Heart right ventricle (tissue), 16 donors: ENCODE data around the gene ATP2B2. TPM values are rescaled to one million over a fixed set of nuclear protein-coding genes. Genes with fewer than 3 reads are reported as not detected.

ENCODE experiments used
- ATAC-seq, 8 donors: fragments of 200-7000 bp; cut with Tn5 transposase; one replicate each; pipeline ENCODE4 v1.9.1; 2020; ENCODE audit warnings: mild to moderate bottlenecking in 8 of 8, moderate library complexity in 8 of 8, moderate number of reproducible peaks in 1 of 8
- DNase-seq, 2 donors: peaks; one replicate each; pipeline ENCODE4 v3.0.0-alpha.2; 2020
- H3K27ac ChIP-seq, 10 donors: fragments of 200-600 bp; sonication (generic) in 2 of 10; one replicate each; pipeline versions ENCODE4 v1.5.0 to v1.8.0; 2020 to 2022; ENCODE audit warnings: mild to moderate bottlenecking in 3 of 10
- H3K27me3 ChIP-seq, 7 donors: fragments of 200-600 bp; one replicate each; pipeline ENCODE4 v1.8.0; 2021 to 2022; ENCODE audit warnings: mild to moderate bottlenecking in 2 of 7
- H3K36me3 ChIP-seq, 9 donors: fragments of 200-600 bp; sonication (generic) in 1 of 9; one replicate each; pipeline versions ENCODE4 v1.5.0 to v1.8.0; 2020 to 2022; ENCODE audit warnings: mild to moderate bottlenecking in 2 of 9
- H3K4me1 ChIP-seq, 9 donors: fragments of 200-600 bp; sonication (generic) in 1 of 9; one replicate each; pipeline versions ENCODE4 v1.5.0 to v1.8.0; 2020 to 2022; ENCODE audit warnings: mild to moderate bottlenecking in 4 of 9
- H3K4me3 ChIP-seq, 10 donors: fragments of 200-600 bp; sonication (generic) in 2 of 10; one replicate each; pipeline versions ENCODE4 v1.5.0 to v1.8.0; 2020 to 2022; ENCODE audit warnings: mild to moderate bottlenecking in 7 of 10, moderate library complexity in 2 of 10
- H3K9me3 ChIP-seq, 11 donors: fragments of 200-600 bp in 10 of 11; sonication (generic) in 2 of 11; one replicate each; pipeline versions ENCODE4 v1.5.0 to v1.8.0; 2013 to 2022; ENCODE audit warnings: mild to moderate bottlenecking in 2 of 11, control low read depth in 1 of 11, moderate library complexity in 1 of 11
- CTCF ChIP-seq, 9 donors: fragments of 200-600 bp; sonication (generic) in 2 of 9; IDR thresholded peaks; one replicate each; pipeline versions ENCODE4 v1.5.0 to v1.8.0; 2021 to 2022; ENCODE audit warnings: antibody characterized with exemption in 9 of 9, mild to moderate bottlenecking in 5 of 9, moderate library complexity in 1 of 9
- WGBS, 2 donors: extraction: QIAGEN DNeasy Blood & Tissue Kit; methylation state at CpG; one replicate each; pipeline ENCODE4 v1.1.7; 2013; ENCODE audit warnings: inconsistent platforms in 1 of 2; 5-methylcytosine and 5-hydroxymethylcytosine counted together
- intact Hi-C, 10 donors: fragments of 100-400 bp; cut with DNase I; formaldehyde crosslinking; loops; one replicate each; pipeline versions ENCODE4 v1.11.1 to v1.14.2; 2022
- polyA plus RNA-seq, 2 donors: library from polyadenylated mRNA; stranded (reverse); fragments of 200-250 nt; gene quantifications; one replicate each; pipeline ENCODE4 v1.2.3, GENCODE V29; 2013
- total RNA-seq, 10 donors: library from RNA; stranded (reverse); fragmentation: NEBNext Ultra II Directional in 3 of 10; extraction: Animal tissue kit (Norgen Biotek cat#: 25700) in 3 of 10; gene quantifications; one replicate each; pipeline versions ENCODE4 v1.2.1 to v1.2.4, GENCODE V29; 2021 to 2023
- donor health status: Arrhythmogenic right ventricular cardiomyopathy.
- donor health status: ischemic (EF 13 %, LVEDD 7.1; RV severe dilation, severe dysfunction).
- donor health status: healthy with polysubstance abuse.
- donor health status: DM: no; HTN: yes; CAD: no.
- donor health status: DM: no; HTN: no; CAD: no.
- donor health status: ischemic (EF 25% LVEDD 6.9; RV normal size, moderate dysfunction).
- donor health status: ischemic (EF 25% LVEDD 5.7; RV mildly dilated, moderate dysfunction).
- donor health status: healthy.
- donor health status: DM: yes; HTN: yes; CAD: no.
- donor health status: Ischemic cardiomyopathy.
- donor health status: ischemic (EF 35%, LVEDD 5.7; RV mildly dilated, moderate dysfunction).
- donor health status: nonischemic (EF 11% LVEDD 7.7; RV severe dilation, severe dysfunction).
- donor health status: DM: yes; HTN: yes; CAD: no.
- donor health status: PGD.
- donor health status: ischemic (EF 29% LVEDD 5.4; RV normal size, mild dysfunction).
- donor health status: nonischemic (EF 23%, LVEDD 6.1; RV moderate dilation, normal function).

Gene ATP2B2
- total and polyA plus RNA-seq, 12 donors, result under 0.01 to 0.30 (median 0.11) TPM; not detected in 4

DNA sequence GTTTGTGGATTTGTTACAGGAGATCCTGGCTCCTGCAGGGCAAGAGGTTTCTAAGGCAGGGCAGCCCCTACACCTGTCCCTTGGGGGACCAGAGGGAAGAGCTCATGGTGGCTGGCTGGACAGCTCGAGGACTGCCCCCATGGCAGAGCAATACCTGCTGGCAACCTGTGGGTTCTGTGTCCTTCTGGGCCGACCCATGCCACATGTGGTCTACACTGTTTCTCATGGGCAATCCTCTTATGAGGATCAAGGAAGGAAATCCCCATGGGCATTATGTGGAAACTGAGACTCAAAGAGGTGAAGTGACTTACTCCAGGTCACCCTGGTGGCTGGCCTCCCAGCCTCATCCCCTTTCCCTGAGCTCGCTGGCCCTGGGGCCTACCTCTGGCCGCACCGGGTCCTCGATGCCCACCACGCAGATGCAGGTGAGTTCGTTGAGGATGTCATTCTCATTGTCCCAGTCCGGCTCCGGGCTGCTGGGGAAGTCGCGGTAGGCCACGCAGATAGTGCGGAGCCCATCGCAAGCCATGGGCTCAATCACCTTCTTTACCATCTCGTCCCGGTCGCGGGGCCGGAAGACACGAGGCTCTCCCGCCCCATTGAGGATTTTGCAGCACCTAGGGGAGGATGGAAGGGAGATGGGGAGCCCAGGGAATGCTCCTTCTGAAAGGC lies 146.9 kb downstream of the ATP2B2 start:
- DNase-seq (no peak), ATAC-seq (no peak)
- Histone ChIP-seq H3K9me3 (peaks cover 0 to 12% (median 0%) of the 10 kb centered on the region in 11 donors), H3K36me3 (no peaks in the 10 kb centered on the region), H3K4me1 (peaks cover 0 to 33% (median 14%) of the 10 kb centered on the region in 9 donors), H3K27ac (no peak overlapping the region), H3K27me3 (peaks cover 0 to 16% (median 0%) of the 10 kb centered on the region in 7 donors), H3K4me3 (no peak overlapping the region)
- WGBS, 2 donors, result 96 to 97% methylated on average over 22 of the region's 22 CpGs
- no peak for TF ChIP-seq CTCF (IDR thresholded peaks at IDR 0.05)
- intact Hi-C loops, result no loop called here

GRCh38 chr3:10357592-10358308 lies 147.6 kb downstream of the ATP2B2 start:
- H3K27ac ChIP-seq, result no peak overlapping the region

GRCh38 chr3:10357095-10357494 lies 148.3 kb downstream of the ATP2B2 start:
- WGBS, 2 donors, result 82 to 92% methylated on average over 6 of the region's 6 CpGs
- ATAC-seq, result peak in 1 of 8 donors; percentile 4
- DNase-seq, result no peak

More at GRCh38 chr3:10357592-10358308, 147.6 kb downstream of the ATP2B2 start:
- 53 to 55% methylated on average over 7 of the region's 7 CpGs for WGBS, 2 donors
- peaks cover 0 to 35% (median 14%) of the 10 kb centered on the region in 9 donors for H3K4me1 ChIP-seq
- H3K4me3 ChIP-seq, result no peak overlapping the region
- no peak for TF ChIP-seq CTCF (IDR thresholded peaks at IDR 0.05)
- H3K9me3 ChIP-seq, result peaks cover 0 to 9% (median 0%) of the 10 kb centered on the region in 11 donors
- no peaks in the 10 kb centered on the region for H3K36me3 ChIP-seq
- H3K27me3 ChIP-seq, result peaks cover 0 to 19% (median 0%) of the 10 kb centered on the region in 7 donors
- intact Hi-C loops, result no loop called here
- DNase-seq, result peak; percentile 30 to 41
- peak in 7 of 8 donors; percentile 38 to 78 (median 65) for ATAC-seq

More at GRCh38 chr3:10357095-10357494, 148.3 kb downstream of the ATP2B2 start:
- H3K36me3 ChIP-seq, result no peaks in the 10 kb centered on the region
- peaks cover 0 to 19% (median 0%) of the 10 kb centered on the region in 7 donors for H3K27me3 ChIP-seq
- H3K4me3 ChIP-seq, result no peak overlapping the region
- H3K4me1 ChIP-seq, result peaks cover 0 to 35% (median 14%) of the 10 kb centered on the region in 9 donors
- TF ChIP-seq CTCF (IDR thresholded peaks at IDR 0.05), result no peak
- peaks cover 0 to 9% (median 0%) of the 10 kb centered on the region in 11 donors for H3K9me3 ChIP-seq
- no peak overlapping the region for H3K27ac ChIP-seq
- intact Hi-C loops, result no loop called here
